OCI-LY7 (cell line): ENCODE data around the gene ZNF829. TPM values are rescaled to one million over a fixed set of nuclear protein-coding genes. Genes with fewer than 3 reads are reported as not detected.

Experiments used
- BruUV-seq: library from RNA; stranded (reverse); fragments of 400-500 nt; replicated peaks from 2 replicates; lab custom pipeline; 2021; lab: Mats Ljungman, UMichigan
- CTCF ChIA-PET: fragments of 300-600 bp; sonication (Branson Sonifier 250); formaldehyde crosslinking; loops from one replicate; lab custom pipeline; 2022; ENCODE audit warnings: antibody characterized with exemption; ENCODE audit not compliant: unreplicated experiment; lab: Charles Lee
- POLR2A ChIA-PET: fragments of 300-600 bp; sonication (Branson Sonifier 250); formaldehyde crosslinking; loops from one replicate; lab custom pipeline; 2022; ENCODE audit warnings: antibody characterized with exemption; lab: Charles Lee
- DNase-seq: peaks from one replicate; pipeline ENCODE4 v3.0.0-alpha.2; 2015; ENCODE audit warnings: low spot score
- H2AFZ ChIP-seq: fragments of 200-600 bp; sonication (generic), shearing (Covaris generic); 2 replicates; pipeline ENCODE4 v1.6.1; 2014; ENCODE audit warnings: mild to moderate bottlenecking, antibody characterized with exemption, low read length, moderate library complexity
- H3K27ac ChIP-seq: fragments of 200-600 bp; sonication (generic); 2 replicates; pipeline ENCODE4 v1.5.1; 2014; ENCODE audit warnings: mixed run types, low read depth, mild to moderate bottlenecking, moderate library complexity, low read length, inconsistent platforms; ENCODE audit not compliant: poor library complexity, severe bottlenecking
- H3K36me3 ChIP-seq: fragments of 200-600 bp; sonication (generic); 2 replicates; pipeline ENCODE4 v1.6.1; 2014; ENCODE audit warnings: mild to moderate bottlenecking, antibody characterized with exemption, low read length, moderate library complexity, mixed read lengths; ENCODE audit not compliant: insufficient read depth
- H3K4me1 ChIP-seq: fragments of 200-600 bp; sonication (generic); 2 replicates; pipeline ENCODE4 v1.5.1; 2014; ENCODE audit warnings: mild to moderate bottlenecking, low read length; ENCODE audit not compliant: insufficient read depth, poor library complexity, severe bottlenecking
- H3K4me2 ChIP-seq: fragments of 200-600 bp; sonication (generic); 2 replicates; pipeline ENCODE4 v1.6.1; 2014; ENCODE audit warnings: mild to moderate bottlenecking, low read length
- H3K4me3 ChIP-seq: fragments of 200-600 bp; sonication (generic); 2 replicates; pipeline ENCODE4 v1.5.1; 2014; ENCODE audit warnings: mild to moderate bottlenecking, low read depth, low read length; ENCODE audit not compliant: poor library complexity, severe bottlenecking
- H3K79me2 ChIP-seq: fragments of 200-600 bp; sonication (generic); 2 replicates; pipeline ENCODE4 v1.6.1; 2016; ENCODE audit warnings: low read depth, mild to moderate bottlenecking, low read length, moderate library complexity, mixed read lengths; ENCODE audit not compliant: insufficient read depth
- H3K9me2 ChIP-seq: fragments of 200-600 bp; sonication (generic); 2 replicates; pipeline ENCODE4 v1.6.1; 2016; ENCODE audit warnings: mild to moderate bottlenecking, low read length, mixed read lengths; ENCODE audit not compliant: insufficient read depth
- H3K9me3 ChIP-seq: fragments of 200-600 bp; sonication (generic); 2 replicates; pipeline ENCODE4 v1.6.1; 2014; ENCODE audit warnings: mild to moderate bottlenecking, mixed run types, low read length, mixed read lengths
- H4K20me1 ChIP-seq: fragments of 200-600 bp; sonication (generic); 2 replicates; pipeline ENCODE4 v1.6.1; 2014; ENCODE audit warnings: mild to moderate bottlenecking, antibody characterized with exemption, low read length, moderate library complexity, mixed read lengths; ENCODE audit not compliant: insufficient read depth
- EZH2phosphoT487 ChIP-seq: fragments of 200-600 bp; sonication (generic); IDR thresholded peaks from 2 replicates; pipeline ENCODE4 v1.6.1; 2018; ENCODE audit warnings: low read depth, borderline replicate concordance, mild to moderate bottlenecking, mixed run types, antibody characterized with exemption, low read length, moderate library complexity, mixed read lengths
- intact Hi-C: fragments of 100-400 bp; cut with micrococcal nuclease; formaldehyde crosslinking; loops from one replicate; pipeline ENCODE4 v1.10.0; 2022; ENCODE audit not compliant: unreplicated experiment
- total RNA-seq, 2 experiments: library from RNA; depleted of rRNA in 1 of 2; stranded (reverse); fragments of >200 nt in 1 of 2; shearing (Covaris generic) in 1 of 2; gene quantifications; 2 replicates each; pipeline ENCODE4 v1.2.3, GENCODE V29; 2014 to 2022
- TF ChIP-seq, protein P1 (sequence below): fragments of 200-600 bp; sonication (generic); conservative IDR thresholded peaks from 2 replicates; pipeline ENCODE4 v1.5.1; 2014; ENCODE audit warnings: mild to moderate bottlenecking, antibody characterized with exemption, low read length, moderate library complexity, mixed read lengths

ZNF829 gene
- total RNA-seq, 2 experiments from 2014 or later = not detected

DNA sequence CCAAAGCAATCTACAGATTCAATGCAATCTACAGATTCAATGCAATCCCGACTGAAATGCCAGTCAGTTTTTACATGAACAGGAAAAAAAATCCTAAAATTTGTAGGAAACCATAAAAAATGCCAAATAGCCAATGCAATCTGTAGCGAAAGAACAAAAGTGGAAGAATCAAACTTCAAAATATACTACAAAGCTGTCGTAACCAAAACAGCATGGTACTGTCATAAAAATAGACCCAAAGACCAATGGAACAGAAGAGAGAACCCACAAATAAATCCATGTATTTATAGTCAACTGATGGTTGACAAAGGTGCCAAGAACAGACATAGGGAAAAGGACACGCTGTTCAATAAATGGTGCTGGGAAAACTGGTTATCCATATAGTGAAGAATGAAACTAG lies 17.7 kb downstream of the ZNF829 start:
- H3K4me2 ChIP-seq = no peak overlapping the region
- H3K4me3 ChIP-seq = no peak overlapping the region
- TF ChIP-seq, protein P1, sequence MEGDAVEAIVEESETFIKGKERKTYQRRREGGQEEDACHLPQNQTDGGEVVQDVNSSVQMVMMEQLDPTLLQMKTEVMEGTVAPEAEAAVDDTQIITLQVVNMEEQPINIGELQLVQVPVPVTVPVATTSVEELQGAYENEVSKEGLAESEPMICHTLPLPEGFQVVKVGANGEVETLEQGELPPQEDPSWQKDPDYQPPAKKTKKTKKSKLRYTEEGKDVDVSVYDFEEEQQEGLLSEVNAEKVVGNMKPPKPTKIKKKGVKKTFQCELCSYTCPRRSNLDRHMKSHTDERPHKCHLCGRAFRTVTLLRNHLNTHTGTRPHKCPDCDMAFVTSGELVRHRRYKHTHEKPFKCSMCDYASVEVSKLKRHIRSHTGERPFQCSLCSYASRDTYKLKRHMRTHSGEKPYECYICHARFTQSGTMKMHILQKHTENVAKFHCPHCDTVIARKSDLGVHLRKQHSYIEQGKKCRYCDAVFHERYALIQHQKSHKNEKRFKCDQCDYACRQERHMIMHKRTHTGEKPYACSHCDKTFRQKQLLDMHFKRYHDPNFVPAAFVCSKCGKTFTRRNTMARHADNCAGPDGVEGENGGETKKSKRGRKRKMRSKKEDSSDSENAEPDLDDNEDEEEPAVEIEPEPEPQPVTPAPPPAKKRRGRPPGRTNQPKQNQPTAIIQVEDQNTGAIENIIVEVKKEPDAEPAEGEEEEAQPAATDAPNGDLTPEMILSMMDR = no peak
- TF ChIP-seq EZH2phosphoT487 = no peak
- no peaks in the 10 kb centered on the region for H3K4me1 ChIP-seq
- DNase-seq = no peak
- H4K20me1 ChIP-seq = no peaks in the 10 kb centered on the region
- CTCF ChIA-PET = no interaction called here
- no peaks in the 10 kb centered on the region for H3K79me2 ChIP-seq
- H2AFZ ChIP-seq = no peak overlapping the region
- no TSS peak for BruUV-seq
- no peaks in the 10 kb centered on the region for H3K9me2 ChIP-seq
- no peak overlapping the region for H3K27ac ChIP-seq
- H3K9me3 ChIP-seq = peaks cover 38% of the 10 kb centered on the region
- intact Hi-C loops = no loop called here
- POLR2A ChIA-PET = no interaction called here
- no peaks in the 10 kb centered on the region for H3K36me3 ChIP-seq

DNA sequence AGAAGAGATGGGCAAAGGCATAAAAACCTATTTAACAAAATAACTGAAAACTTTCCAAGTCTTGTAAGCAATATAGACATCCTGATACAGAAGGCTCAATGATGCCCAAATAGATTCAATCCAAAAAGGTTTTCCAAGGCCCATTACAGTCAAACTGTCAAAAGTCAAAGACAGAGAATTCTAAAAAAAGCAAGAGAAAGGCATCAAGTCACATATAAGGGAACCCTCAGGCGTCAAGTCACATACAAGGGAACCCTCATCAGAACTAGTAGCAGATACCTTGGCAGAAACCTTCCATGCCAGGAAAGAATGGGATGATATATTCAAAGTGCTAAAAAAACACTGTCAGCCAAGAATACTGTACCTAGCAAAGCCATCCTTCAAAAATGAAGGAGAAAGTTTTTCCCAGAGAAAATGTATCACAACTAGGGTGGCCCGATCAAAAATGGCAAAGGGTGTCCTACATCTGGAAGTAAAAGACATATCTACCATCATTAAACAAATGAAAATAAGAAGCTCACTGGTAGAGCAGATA lies 21.2 kb downstream of the ZNF829 start:
- no TSS peak for BruUV-seq
- H3K9me3 ChIP-seq = peaks cover 45% of the 10 kb centered on the region
- no peaks in the 10 kb centered on the region for H3K36me3 ChIP-seq
- no peak overlapping the region for H2AFZ ChIP-seq
- no peak for DNase-seq
- no peak overlapping the region for H3K4me2 ChIP-seq
- H3K4me3 ChIP-seq = no peak overlapping the region
- CTCF ChIA-PET = no interaction called here
- H3K4me1 ChIP-seq = no peaks in the 10 kb centered on the region
- intact Hi-C loops = no loop called here
- no peaks in the 10 kb centered on the region for H4K20me1 ChIP-seq
- H3K9me2 ChIP-seq = no peaks in the 10 kb centered on the region
- H3K79me2 ChIP-seq = no peaks in the 10 kb centered on the region
- no peak overlapping the region for H3K27ac ChIP-seq
- TF ChIP-seq EZH2phosphoT487 = no peak
- TF ChIP-seq, protein P1 = no peak
- POLR2A ChIA-PET = no interaction called here

DNA sequence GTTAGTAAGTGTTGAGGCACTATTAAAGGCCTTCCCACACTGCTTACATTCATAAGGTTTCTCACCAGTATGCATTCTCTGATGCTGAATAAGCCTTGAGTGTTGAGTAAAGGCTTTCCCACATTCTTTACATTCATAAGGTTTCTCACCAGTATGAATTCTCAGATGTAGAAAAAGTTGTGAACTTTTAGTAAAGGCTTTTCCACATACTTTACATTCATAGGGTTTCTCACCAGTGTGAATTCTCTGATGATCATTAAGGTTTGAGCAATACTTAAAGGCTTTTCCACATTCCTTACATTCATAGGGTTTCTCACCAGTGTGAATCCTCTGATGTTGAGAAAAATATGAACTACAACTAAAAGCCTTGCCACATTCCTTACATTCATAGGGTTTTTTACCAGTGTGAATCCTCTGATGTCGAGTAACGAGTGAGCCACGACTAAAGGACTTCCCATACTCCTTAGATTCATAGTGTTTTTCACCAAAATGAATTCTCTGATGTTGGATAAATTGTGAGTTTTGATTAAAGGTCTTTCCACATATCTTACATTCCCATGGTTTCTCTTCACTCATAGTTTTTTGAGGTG lies 24.2 kb downstream of the ZNF829 start:
- no peaks in the 10 kb centered on the region for H3K79me2 ChIP-seq
- intact Hi-C loops = no loop called here
- no peak overlapping the region for H2AFZ ChIP-seq
- no peaks in the 10 kb centered on the region for H3K36me3 ChIP-seq
- no TSS peak for BruUV-seq
- H3K4me3 ChIP-seq = no peak overlapping the region
- POLR2A ChIA-PET = interaction anchor here (1.0 kb wide), 1 partner anchor 84 kb away, joined by 7 read pairs; no protein-coding TSS in a partner anchor
- no peaks in the 10 kb centered on the region for H3K4me1 ChIP-seq
- H3K9me2 ChIP-seq = no peaks in the 10 kb centered on the region
- no peaks in the 10 kb centered on the region for H4K20me1 ChIP-seq
- no peak for DNase-seq
- H3K9me3 ChIP-seq = peaks cover 39% of the 10 kb centered on the region
- no peak for TF ChIP-seq EZH2phosphoT487
- no peak overlapping the region for H3K4me2 ChIP-seq
- no peak overlapping the region for H3K27ac ChIP-seq
- CTCF ChIA-PET = no interaction called here
